GM12864 (cell line): Measurements from ENCODE around the gene C19orf38.
"Not testable (repeated sequence)": the region's sequence is repeated elsewhere in the genome, so short reads cannot be mapped to it uniquely, and the experiment has no call there.

Source experiments
- DNase-seq: peaks from one replicate; pipeline ENCODE4 v3.0.0-alpha.2; 2011; ENCODE audit warnings: low read depth
- H3K4me3 ChIP-seq: 2 replicates; pipeline ENCODE4 v1.5.1; 2011; ENCODE audit warnings: mild to moderate bottlenecking, low read depth, low read length, control low read depth
- CTCF ChIP-seq: IDR thresholded peaks from 2 replicates; pipeline ENCODE4 v1.5.1; 2011; ENCODE audit warnings: low read depth, mild to moderate bottlenecking, moderate library complexity, low read length, control low read depth, inconsistent platforms; ENCODE audit errors: missing control alignments

Gene C19orf38

GRCh38 chr19:10831987-10832938 lies 16.0 kb upstream of the C19orf38 start:
- TF ChIP-seq CTCF, result no peak
- H3K4me3 ChIP-seq, result no peak overlapping the region
- DNase-seq, result no peak

DNA sequence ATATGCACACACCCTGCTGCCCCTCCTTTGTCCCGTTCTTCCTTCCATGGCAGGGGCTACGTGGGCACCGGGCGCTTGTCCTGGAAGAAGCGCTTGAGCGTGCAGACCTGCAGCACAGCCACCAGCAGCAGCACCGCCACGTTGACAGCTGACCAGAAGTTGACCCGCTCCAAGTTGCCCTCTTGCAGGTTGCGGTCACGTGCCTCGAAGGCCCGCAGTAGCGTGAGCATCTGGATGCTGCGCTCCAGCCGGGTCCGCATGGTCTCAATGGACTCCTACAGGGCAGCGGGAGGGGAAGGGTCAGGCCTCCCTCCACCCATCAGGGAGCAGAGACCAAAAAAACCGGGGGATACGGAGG lies 15.3 kb upstream of the C19orf38 start:
- no peak for TF ChIP-seq CTCF
- H3K4me3 ChIP-seq, result no peak overlapping the region
- no peak for DNase-seq

- peak overlapping the region; percentile 67 for H3K4me3 ChIP-seq
- TF ChIP-seq CTCF, result no peak
- DNase-seq, result no peak
These were observed 13.0 kb upstream of the C19orf38 start for GRCh38 chr19:10835089-10835753.

- TF ChIP-seq CTCF, result no peak
- DNase-seq, result peak; percentile 97
- peak within 1 kb of the TSS; percentile 67 for H3K4me3 ChIP-seq
These were observed 12.3 kb upstream of the C19orf38 start, which contains the start of gene TMED1 for GRCh38 chr19:10835754-10836478. TMED1 (minus strand) TSS chr19:10836212; CDS start chr19:10836191, 21 bp downstream.

DNA sequence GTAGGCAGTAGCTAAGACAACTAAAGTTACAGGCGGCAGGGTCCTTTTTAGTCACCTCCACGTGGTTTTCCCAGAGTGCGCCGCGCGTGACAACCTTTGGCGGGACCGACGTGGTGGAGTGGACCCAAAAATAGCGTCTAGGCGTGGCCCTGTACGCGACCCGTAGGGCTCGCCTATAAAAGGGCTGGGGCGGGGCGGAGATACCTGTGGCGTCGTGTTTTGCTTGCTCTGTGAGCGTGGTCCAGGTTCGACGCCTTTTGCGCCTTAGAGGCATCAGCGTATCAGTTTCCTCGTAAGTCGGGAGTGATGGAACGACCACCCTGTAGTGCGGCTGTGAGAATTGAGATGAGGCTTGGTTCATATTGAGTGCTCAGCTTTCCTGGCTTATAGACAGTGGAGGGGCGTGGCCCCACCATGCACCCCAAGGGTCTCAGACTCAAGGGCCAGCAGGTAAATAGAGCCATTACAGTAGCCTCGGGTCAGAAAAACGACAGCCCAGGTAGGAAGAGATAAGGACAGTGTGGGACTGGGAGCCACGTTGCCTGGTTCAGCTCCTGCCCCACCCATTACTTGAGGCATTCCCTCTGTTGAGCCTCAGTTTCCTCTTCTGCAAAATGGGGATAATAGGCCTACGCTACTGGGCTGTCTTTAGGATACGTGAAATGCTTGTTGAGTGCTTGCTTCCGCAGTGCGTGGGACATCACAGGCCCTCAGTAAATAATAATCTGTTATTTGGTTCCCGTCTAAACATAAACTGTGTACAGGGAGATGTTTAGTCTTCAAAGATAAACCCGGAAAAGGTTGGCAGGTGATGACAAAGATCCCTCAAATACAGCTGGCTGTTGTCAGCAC lies 11.5 kb upstream of the C19orf38 start:
- TF ChIP-seq CTCF, result no peak
- H3K4me3 ChIP-seq, result peak overlapping the region; percentile 67
- DNase-seq, result peak; percentile 87

DNA sequence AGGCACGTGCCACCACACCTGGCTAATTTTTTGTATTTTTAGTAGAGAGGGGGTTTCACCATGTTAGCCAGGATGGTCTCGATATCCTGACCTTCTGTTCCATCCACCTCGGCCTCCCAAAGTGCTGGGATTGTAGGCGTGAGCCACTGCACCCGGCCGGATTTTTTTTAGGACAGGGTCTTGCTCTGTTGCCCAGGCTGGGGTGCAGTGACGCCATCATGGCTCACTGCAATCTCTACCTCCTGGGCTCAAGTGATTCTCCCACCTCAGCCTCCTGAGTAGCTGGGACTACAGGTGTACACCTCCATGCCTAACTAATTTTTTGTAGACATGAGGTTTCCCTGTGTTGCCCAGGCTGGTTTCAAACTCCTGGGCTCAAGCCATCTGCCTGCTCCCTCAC lies 10.6 kb upstream of the C19orf38 start:
- not testable (repeated sequence) for DNase-seq, H3K4me3 ChIP-seq
